LNCAP (cell line): Measurements from ENCODE around the gene CCDC124.

Experiments
- CTCF ChIP-seq: fragments of 450-650 bp; IDR thresholded peaks from 2 replicates; pipeline ENCODE4 v1.5.1; 2017; ENCODE audit warnings: mild to moderate bottlenecking

CCDC124 gene

GRCh38 chr19:17975032-17975431 lies 42.2 kb downstream of the CCDC124 start:
- no peak for TF ChIP-seq CTCF

GRCh38 chr19:17977021-17977420 lies 44.2 kb downstream of the CCDC124 start:
- no peak for TF ChIP-seq CTCF

GRCh38 chr19:17977488-17977887 lies 44.7 kb downstream of the CCDC124 start:
- no peak for TF ChIP-seq CTCF

- no peak for TF ChIP-seq CTCF
Measured at GRCh38 chr19:17981611-17982010, 48.8 kb downstream of the CCDC124 start.

GRCh38 chr19:17982430-17982829 lies 49.6 kb downstream of the CCDC124 start:
- no peak for TF ChIP-seq CTCF

GRCh38 chr19:17985037-17985818 lies 52.4 kb downstream of the CCDC124 start:
- no peak for TF ChIP-seq CTCF

GRCh38 chr19:17988161-17988560 lies 55.3 kb downstream of the CCDC124 start:
- TF ChIP-seq CTCF, result no peak
